GM18519 (cell line): ENCODE data around the gene ELMO1.

Source experiments
- ATAC-seq: cut with Tn5 transposase; IDR thresholded peaks from one replicate; pipeline ENCODE4 v1.9.1; 2021; ENCODE audit warnings: mild to moderate bottlenecking, moderate library complexity; ENCODE audit not compliant: unreplicated experiment, low FRiP score

ELMO1 gene

GRCh38 chr7:37320140-37320847 lies 128.4 kb downstream of the ELMO1 start:
- no peak for ATAC-seq

- ATAC-seq, result no peak
Measured at GRCh38 chr7:37318541-37318940, 130.1 kb downstream of the ELMO1 start.

- ATAC-seq, result no peak
Measured at GRCh38 chr7:37315772-37316715, 132.6 kb downstream of the ELMO1 start.

GRCh38 chr7:37312608-37313007 lies 136.1 kb downstream of the ELMO1 start:
- no peak for ATAC-seq

GRCh38 chr7:37311355-37311754 lies 137.3 kb downstream of the ELMO1 start:
- peak; percentile 48 for ATAC-seq

- no peak for ATAC-seq
Measured at GRCh38 chr7:37310327-37311080, 138.2 kb downstream of the ELMO1 start.

GRCh38 chr7:37309493-37309892 lies 139.2 kb downstream of the ELMO1 start:
- ATAC-seq, result no peak

GRCh38 chr7:37304921-37305320 lies 143.7 kb downstream of the ELMO1 start:
- ATAC-seq, result no peak

GRCh38 chr7:37297546-37297945 lies 151.1 kb downstream of the ELMO1 start:
- ATAC-seq, result no peak

- ATAC-seq, result no peak
Measured at GRCh38 chr7:37295401-37295800, 153.3 kb downstream of the ELMO1 start.

- no peak for ATAC-seq
Measured at GRCh38 chr7:37290731-37291130, 157.9 kb downstream of the ELMO1 start.

- ATAC-seq, result no peak
Measured at GRCh38 chr7:37289781-37290180, 158.9 kb downstream of the ELMO1 start.

GRCh38 chr7:37289367-37289766 lies 159.3 kb downstream of the ELMO1 start:
- no peak for ATAC-seq

GRCh38 chr7:37287131-37287855 lies 161.4 kb downstream of the ELMO1 start:
- no peak for ATAC-seq

- no peak for ATAC-seq
Measured at GRCh38 chr7:37286454-37286832, 162.2 kb downstream of the ELMO1 start.

GRCh38 chr7:37285706-37286453 lies 162.8 kb downstream of the ELMO1 start:
- no peak for ATAC-seq

GRCh38 chr7:37284805-37285231 lies 163.8 kb downstream of the ELMO1 start:
- no peak for ATAC-seq

- no peak for ATAC-seq
Measured at GRCh38 chr7:37284285-37284684, 164.4 kb downstream of the ELMO1 start.

GRCh38 chr7:37283716-37284115 lies 164.9 kb downstream of the ELMO1 start:
- no peak for ATAC-seq

- no peak for ATAC-seq
Measured at GRCh38 chr7:37282927-37283326, 165.7 kb downstream of the ELMO1 start.
